PFSK-1 (cell line): Measurements from ENCODE around the gene EPN3.

Experiments
- FOXP2 ChIP-seq: optimal IDR thresholded peaks from 2 replicates; pipeline ENCODE3; 2011; ENCODE audit warnings: borderline replicate concordance, control low read depth, inconsistent platforms; ENCODE audit not compliant: insufficient read depth; ENCODE audit errors: extremely low read length, extremely low read depth
- POLR2AphosphoS5 ChIP-seq: IDR thresholded peaks from 2 replicates; pipeline ENCODE4 v1.6.1; 2012; ENCODE audit warnings: low read depth, mild to moderate bottlenecking, control low read depth, low read length, moderate library complexity
- SIN3A ChIP-seq: IDR thresholded peaks from 2 replicates; pipeline ENCODE4 v1.6.1; 2012; ENCODE audit warnings: mild to moderate bottlenecking, low read length, moderate library complexity, borderline replicate concordance; ENCODE audit not compliant: insufficient read depth
- TAF1 ChIP-seq: IDR thresholded peaks from 2 replicates; pipeline ENCODE4 v1.6.1; 2012; ENCODE audit warnings: low read length, control low read depth, borderline replicate concordance; ENCODE audit not compliant: insufficient read depth
- TF ChIP-seq, protein P1 (sequence below), 2 experiments: IDR thresholded peaks; 2 replicates each; pipeline versions ENCODE4 v1.6.1 to v1.8.0; 2011 to 2012; ENCODE audit warnings: low read depth in 2 of 2, low read length in 2 of 2, control low read depth in 1 of 2, inconsistent platforms in 1 of 2, mild to moderate bottlenecking in 1 of 2, moderate library complexity in 1 of 2; ENCODE audit not compliant: insufficient read depth in 1 of 2

DNA sequence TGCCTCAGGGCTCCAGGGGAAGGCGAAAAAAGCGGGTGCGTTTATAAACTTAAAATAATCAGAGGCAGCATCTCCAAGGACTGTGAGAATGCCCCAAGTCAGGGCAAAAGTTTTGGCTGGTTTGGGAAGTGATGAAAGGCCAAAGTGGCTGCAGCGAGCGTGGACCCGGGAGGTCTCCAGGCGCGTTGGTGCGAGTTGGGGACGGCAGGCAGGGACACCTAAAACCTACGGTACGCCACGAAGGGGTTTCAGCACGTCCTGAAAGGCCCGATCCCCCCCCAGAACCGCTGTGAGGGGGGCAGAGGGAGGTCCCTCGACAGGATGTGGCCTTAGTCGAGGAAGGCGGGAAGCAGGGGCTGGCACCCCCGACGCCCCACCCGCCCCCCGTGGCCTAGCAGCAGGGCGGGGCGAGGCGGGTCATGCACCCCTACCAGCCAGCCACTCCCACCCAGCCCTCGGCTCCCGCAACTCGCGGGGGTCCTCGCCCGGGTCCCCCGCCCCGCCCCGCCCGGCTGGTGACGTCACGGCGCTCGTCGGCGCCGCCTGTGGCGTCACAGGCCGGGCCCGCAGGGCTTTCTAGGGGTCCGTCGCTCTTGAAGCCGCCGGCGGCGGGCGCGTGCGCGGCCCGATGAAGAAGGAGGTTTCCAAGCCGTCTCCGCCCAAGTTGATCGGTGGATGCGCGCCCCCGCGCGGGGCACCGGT lies 24.5 kb upstream of the EPN3 start, which contains the start of gene MYCBPAP:
- TF ChIP-seq POLR2AphosphoS5 (no peak), FOXP2 (no peak), TAF1 (no peak), SIN3A (no peak)
- TF ChIP-seq, protein P1, sequence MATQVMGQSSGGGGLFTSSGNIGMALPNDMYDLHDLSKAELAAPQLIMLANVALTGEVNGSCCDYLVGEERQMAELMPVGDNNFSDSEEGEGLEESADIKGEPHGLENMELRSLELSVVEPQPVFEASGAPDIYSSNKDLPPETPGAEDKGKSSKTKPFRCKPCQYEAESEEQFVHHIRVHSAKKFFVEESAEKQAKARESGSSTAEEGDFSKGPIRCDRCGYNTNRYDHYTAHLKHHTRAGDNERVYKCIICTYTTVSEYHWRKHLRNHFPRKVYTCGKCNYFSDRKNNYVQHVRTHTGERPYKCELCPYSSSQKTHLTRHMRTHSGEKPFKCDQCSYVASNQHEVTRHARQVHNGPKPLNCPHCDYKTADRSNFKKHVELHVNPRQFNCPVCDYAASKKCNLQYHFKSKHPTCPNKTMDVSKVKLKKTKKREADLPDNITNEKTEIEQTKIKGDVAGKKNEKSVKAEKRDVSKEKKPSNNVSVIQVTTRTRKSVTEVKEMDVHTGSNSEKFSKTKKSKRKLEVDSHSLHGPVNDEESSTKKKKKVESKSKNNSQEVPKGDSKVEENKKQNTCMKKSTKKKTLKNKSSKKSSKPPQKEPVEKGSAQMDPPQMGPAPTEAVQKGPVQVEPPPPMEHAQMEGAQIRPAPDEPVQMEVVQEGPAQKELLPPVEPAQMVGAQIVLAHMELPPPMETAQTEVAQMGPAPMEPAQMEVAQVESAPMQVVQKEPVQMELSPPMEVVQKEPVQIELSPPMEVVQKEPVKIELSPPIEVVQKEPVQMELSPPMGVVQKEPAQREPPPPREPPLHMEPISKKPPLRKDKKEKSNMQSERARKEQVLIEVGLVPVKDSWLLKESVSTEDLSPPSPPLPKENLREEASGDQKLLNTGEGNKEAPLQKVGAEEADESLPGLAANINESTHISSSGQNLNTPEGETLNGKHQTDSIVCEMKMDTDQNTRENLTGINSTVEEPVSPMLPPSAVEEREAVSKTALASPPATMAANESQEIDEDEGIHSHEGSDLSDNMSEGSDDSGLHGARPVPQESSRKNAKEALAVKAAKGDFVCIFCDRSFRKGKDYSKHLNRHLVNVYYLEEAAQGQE (IDR thresholded peaks at IDR 0.05; ENCODE audit: insufficient read depth in 1 of 2, low read depth in 2 of 2, low read length in 2 of 2): no peak
